PC-3 (cell line): ENCODE data around the gene CAPN1. TPM values are rescaled to one million over a fixed set of nuclear protein-coding genes. Genes with fewer than 3 reads are reported as not detected.

Experiments used
- ATAC-seq: fragments of 200-7000 bp; cut with Tn5 transposase; 2 replicates; pipeline ENCODE4 v1.9.1; 2020; ENCODE audit warnings: mild to moderate bottlenecking, moderate library complexity
- BruUV-seq: library from RNA; stranded (reverse); fragments of 400-500 nt; replicated peaks from 2 replicates; lab custom pipeline; 2021; lab: Mats Ljungman, UMichigan
- CTCF ChIA-PET: fragments of 300-600 bp; sonication (Branson Sonifier 250); formaldehyde crosslinking; loops from one replicate; lab custom pipeline; 2022; ENCODE audit warnings: antibody characterized with exemption; lab: Charles Lee
- POLR2A ChIA-PET: fragments of 300-600 bp; sonication (Branson Sonifier 250); formaldehyde crosslinking; loops from one replicate; lab custom pipeline; 2022; ENCODE audit warnings: antibody characterized with exemption; ENCODE audit not compliant: unreplicated experiment; lab: Charles Lee
- DNase-seq: peaks from one replicate; pipeline ENCODE4 v3.0.0-alpha.2; 2015
- H2AFZ ChIP-seq: fragments of 300-600 bp; sonication (generic); 2 replicates; pipeline ENCODE4 v1.6.0; 2016; ENCODE audit warnings: antibody characterized with exemption, low read length
- H3F3A ChIP-seq: fragments of 300-600 bp; sonication (generic); one replicate; pipeline ENCODE4 v1.6.0; 2017; ENCODE audit warnings: antibody characterized with exemption, low read length, control low read depth, mild to moderate bottlenecking; ENCODE audit not compliant: unreplicated experiment
- H3K27ac ChIP-seq: fragments of 300-600 bp; sonication (generic); 2 replicates; pipeline ENCODE4 v1.5.1; 2016; ENCODE audit warnings: mild to moderate bottlenecking, low read length
- H3K27me3 ChIP-seq: fragments of 300-600 bp; sonication (generic); 2 replicates; pipeline ENCODE4 v1.6.1; 2016; ENCODE audit warnings: low read length, mixed read lengths
- H3K36me3 ChIP-seq: fragments of 300-600 bp; sonication (generic); 2 replicates; pipeline ENCODE4 v1.6.1; 2016; ENCODE audit warnings: low read depth, mixed run types, low read length, mixed read lengths
- H3K4me1 ChIP-seq: fragments of 300-600 bp; sonication (generic); 2 replicates; pipeline ENCODE4 v1.5.1; 2016; ENCODE audit warnings: low read length; ENCODE audit not compliant: insufficient read depth
- H3K4me2 ChIP-seq: fragments of 300-600 bp; sonication (generic); 2 replicates; pipeline ENCODE4 v1.6.0; 2016; ENCODE audit warnings: low read length
- H3K4me3 ChIP-seq: fragments of 300-600 bp; sonication (generic); 2 replicates; pipeline ENCODE4 v1.5.1; 2016; ENCODE audit warnings: mild to moderate bottlenecking, low read length, mixed read lengths
- H3K79me2 ChIP-seq: fragments of 300-600 bp; sonication (generic); 2 replicates; pipeline ENCODE4 v1.6.1; 2017; ENCODE audit warnings: low read length, mixed read lengths
- H3K9ac ChIP-seq: fragments of 300-600 bp; sonication (generic); 2 replicates; pipeline ENCODE4 v1.6.0; 2016; ENCODE audit warnings: mild to moderate bottlenecking, low read length
- H3K9me2 ChIP-seq: fragments of 300-600 bp; sonication (generic); replicated peaks from 2 replicates; pipeline ENCODE4 v1.6.1; 2016; ENCODE audit warnings: mixed run types, low read length, mixed read lengths
- H3K9me3 ChIP-seq: fragments of 300-600 bp; sonication (generic); 2 replicates; pipeline ENCODE4 v1.6.1; 2016; ENCODE audit warnings: low read length, mixed read lengths
- H4K20me1 ChIP-seq: fragments of 300-600 bp; sonication (generic); 2 replicates; pipeline ENCODE4 v1.6.1; 2016; ENCODE audit warnings: low read length, mixed read lengths
- CTCF ChIP-seq: fragments of 300-600 bp; sonication (generic); conservative IDR thresholded peaks from 2 replicates; pipeline ENCODE4 v1.5.1; 2017; ENCODE audit warnings: antibody characterized with exemption, low read depth, mild to moderate bottlenecking, low read length
- EZH2 ChIP-seq: fragments of 300-600 bp; sonication (generic); IDR thresholded peaks from one replicate; pipeline ENCODE4 v1.6.1; 2017; ENCODE audit warnings: antibody characterized with exemption, mild to moderate bottlenecking, low read length; ENCODE audit not compliant: unreplicated experiment
- EZH2phosphoT487 ChIP-seq: fragments of 300-600 bp; sonication (generic); IDR thresholded peaks from 2 replicates; pipeline ENCODE4 v1.6.1; 2018; ENCODE audit warnings: mild to moderate bottlenecking, antibody characterized with exemption, low read length, borderline replicate concordance
- intact Hi-C: fragments of 100-400 bp; cut with micrococcal nuclease; formaldehyde crosslinking; loops from 2 replicates; pipeline ENCODE4 v1.9.0; 2023
- total RNA-seq: library from RNA; depleted of rRNA; stranded (reverse); fragments of >200 nt; gene quantifications from 2 replicates; pipeline ENCODE4 v1.2.3, GENCODE V29; 2014

Gene CAPN1
- total RNA-seq, 1 experiment from 2014 or later, result 307 TPM

DNA sequence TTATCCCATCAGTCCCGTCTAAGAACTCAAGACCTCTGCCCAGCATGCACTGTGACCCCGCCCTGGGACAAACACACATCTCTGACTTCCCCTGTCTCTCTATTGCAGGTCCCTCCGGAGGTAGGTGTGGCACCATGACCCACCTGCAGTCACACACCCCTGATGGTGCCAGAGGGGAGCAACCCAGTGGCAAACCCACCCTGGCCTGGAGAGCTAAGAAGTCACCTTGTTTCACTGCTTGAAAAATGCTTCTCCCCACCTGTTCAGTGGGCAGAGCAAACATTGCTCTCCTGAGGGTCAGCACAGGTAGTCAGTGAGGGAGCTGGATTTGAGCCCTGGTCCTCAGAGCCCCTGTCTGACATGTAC, 23.9 kb downstream of the CAPN1 start:
- intact Hi-C loops, result no loop called here
- POLR2A ChIA-PET, result no interaction called here
- peaks cover 51% of the 10 kb centered on the region for H3K36me3 ChIP-seq

GRCh38 chr11:65206441-65206841, 24.7 kb downstream of the CAPN1 start:
- Histone ChIP-seq H3F3A (no peaks in the 10 kb centered on the region), H3K36me3 (peaks cover 59% of the 10 kb centered on the region), H3K4me1 (no peaks in the 10 kb centered on the region), H3K9ac (no peak overlapping the region), H3K4me3 (no peak overlapping the region), H3K27ac (no peak overlapping the region), H4K20me1 (no peaks in the 10 kb centered on the region), H3K79me2 (no peaks in the 10 kb centered on the region), H3K4me2 (no peak overlapping the region), H2AFZ (no peak overlapping the region), H3K27me3 (no peaks in the 10 kb centered on the region), H3K9me2 (no peaks in the 10 kb centered on the region), H3K9me3 (no peaks in the 10 kb centered on the region)
- ATAC-seq (no peak), DNase-seq (no peak)
- TF ChIP-seq EZH2phosphoT487 (no peak), CTCF (no peak), EZH2 (no peak)
- ChIA-PET CTCF (no interaction called here), POLR2A (no interaction called here)
- intact Hi-C loops, result no loop called here
- no TSS peak for BruUV-seq

More for the DNA sequence above, 23.9 kb downstream of the CAPN1 start:
- no peaks in the 10 kb centered on the region for H4K20me1 ChIP-seq
- H3K4me2 ChIP-seq, result no peak overlapping the region
- H3K4me1 ChIP-seq, result no peaks in the 10 kb centered on the region
- H3K9me3 ChIP-seq, result no peaks in the 10 kb centered on the region
- H3K9me2 ChIP-seq, result no peaks in the 10 kb centered on the region
- no peak for TF ChIP-seq EZH2
- TF ChIP-seq CTCF, result no peak
- no peak for TF ChIP-seq EZH2phosphoT487
- H3K27me3 ChIP-seq, result no peaks in the 10 kb centered on the region
- ATAC-seq, result no peak
- CTCF ChIA-PET, result no interaction called here
- no peak overlapping the region for H2AFZ ChIP-seq
- no peaks in the 10 kb centered on the region for H3F3A ChIP-seq
- no peaks in the 10 kb centered on the region for H3K79me2 ChIP-seq
- no peak overlapping the region for H3K4me3 ChIP-seq
- DNase-seq, result no peak
- no peak overlapping the region for H3K27ac ChIP-seq
- BruUV-seq, result no TSS peak
- no peak overlapping the region for H3K9ac ChIP-seq

DNA sequence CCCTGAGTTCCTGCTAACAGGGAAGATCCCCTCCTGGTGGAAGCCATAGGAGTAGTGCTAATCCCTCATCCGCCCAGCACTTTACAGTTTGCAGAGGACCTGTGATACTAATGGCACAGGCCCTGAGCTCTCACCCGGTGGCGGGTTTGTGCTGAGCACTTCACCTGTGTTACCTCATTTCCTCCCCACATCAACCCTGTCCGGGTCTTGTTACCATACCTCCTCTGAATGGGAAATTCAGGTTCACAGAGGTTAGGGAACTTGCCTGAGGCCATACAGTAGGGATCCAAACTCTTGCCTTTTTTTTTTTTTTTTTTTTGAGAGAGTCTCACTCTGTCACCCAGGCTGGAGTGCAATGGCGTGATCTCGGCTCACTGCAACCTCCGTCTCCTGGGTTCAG, 25.2 kb downstream of the CAPN1 start:
- no peaks in the 10 kb centered on the region for H4K20me1 ChIP-seq
- no peaks in the 10 kb centered on the region for H3K9me2 ChIP-seq
- H2AFZ ChIP-seq, result no peak overlapping the region
- ATAC-seq, result 0 out of 2 replicates have a peak, but pooled peaks have one; percentile 10
- ChIA-PET POLR2A (interaction anchor here (0.6 kb wide), 1 partner anchor 55 kb away, joined by 4 read pairs; the partner anchor contains the start of gene POLA2), CTCF (no interaction called here)
- intact Hi-C loops, result no loop called here
- H3K4me2 ChIP-seq, result no peak overlapping the region
- peaks cover 62% of the 10 kb centered on the region for H3K36me3 ChIP-seq
- H3K9me3 ChIP-seq, result no peaks in the 10 kb centered on the region
- no peaks in the 10 kb centered on the region for H3K79me2 ChIP-seq
- TF ChIP-seq EZH2phosphoT487, result no peak
- TF ChIP-seq CTCF, result no peak
- no peak for TF ChIP-seq EZH2
- no peak overlapping the region for H3K4me3 ChIP-seq
- no peak overlapping the region for H3K9ac ChIP-seq
- H3K4me1 ChIP-seq, result no peaks in the 10 kb centered on the region
- DNase-seq, result no peak
- no TSS peak for BruUV-seq
- no peak overlapping the region for H3K27ac ChIP-seq
- no peaks in the 10 kb centered on the region for H3F3A ChIP-seq
- H3K27me3 ChIP-seq, result no peaks in the 10 kb centered on the region
